Measurements from ENCODE around the gene ABTB1. TPM values are rescaled to one million over a fixed set of nuclear protein-coding genes. Genes with fewer than 3 reads are reported as not detected.
A peak's percentile ranks its signal among the peaks of the same experiment; 100 is the strongest.

ABTB1 gene
- total RNA-seq, 1 donor from 2014 or later, result 61.7 TPM

GRCh38 chr3:127670229-127670559 lies 2.6 kb upstream of the ABTB1 start:
- H3K9me3 ChIP-seq, result no peaks in the 10 kb centered on the region
- no peak overlapping the region for H3K27ac ChIP-seq
- no peak for DNase-seq (ENCODE audit: low spot score in 2 of 2)
- H3K36me3 ChIP-seq, result no peaks in the 10 kb centered on the region
- H3K4me1 ChIP-seq, result peaks cover 13 to 16% of the 10 kb centered on the region in 2 donors
- no peak for TF ChIP-seq CTCF (IDR thresholded peaks at IDR 0.05)
- intact Hi-C loops (cut with DNase I), result loop anchor here (5.0 kb wide), 2 partner anchors 73 to 382 kb away; partner anchors contain the start of genes MCM2 and SEC61A1
- no peak overlapping the region for H3K4me3 ChIP-seq
- no peaks in the 10 kb centered on the region for H3K27me3 ChIP-seq

- no peak for TF ChIP-seq CTCF (IDR thresholded peaks at IDR 0.05)
- peaks cover 13 to 16% of the 10 kb centered on the region in 2 donors for H3K4me1 ChIP-seq
- no peak overlapping the region for H3K27ac ChIP-seq
- peak overlapping the region in 1 of 2 donors; percentile 89 for H3K4me3 ChIP-seq
- intact Hi-C loops (cut with DNase I), result loop anchor here (5.0 kb wide), 2 partner anchors 74 to 381 kb away; partner anchors contain the start of genes MCM2 and SEC61A1
- peaks cover 6% of the 10 kb centered on the region in 2 donors for H3K36me3 ChIP-seq
- no peaks in the 10 kb centered on the region for H3K27me3 ChIP-seq
- H3K9me3 ChIP-seq, result no peaks in the 10 kb centered on the region
- DNase-seq (ENCODE audit: low spot score in 2 of 2), result peak in 1 of 2 donors; percentile 59
Measured at GRCh38 chr3:127670761-127671522, 1.8 kb upstream of the ABTB1 start.

- peaks cover 13 to 16% of the 10 kb centered on the region in 2 donors for H3K4me1 ChIP-seq
- H3K27ac ChIP-seq, result peak overlapping the region; percentile 96
- peak in 1 of 2 donors; percentile 69 for DNase-seq (ENCODE audit: low spot score in 2 of 2)
- H3K27me3 ChIP-seq, result no peaks in the 10 kb centered on the region
- no peaks in the 10 kb centered on the region for H3K9me3 ChIP-seq
- H3K4me3 ChIP-seq, result peak overlapping the region; percentile 89 to 90
- TF ChIP-seq CTCF (IDR thresholded peaks at IDR 0.05), result no peak
- intact Hi-C loops (cut with DNase I), result loop anchor here (1.0 to 5.0 kb wide), 4 partner anchors 19 to 381 kb away; partner anchors contain the start of genes MCM2, MGLL and SEC61A1
- H3K36me3 ChIP-seq, result peaks cover 14% of the 10 kb centered on the region in 2 donors
Measured at GRCh38 chr3:127671523-127672428, 976 bp upstream of the ABTB1 start.

- Histone ChIP-seq H3K27ac (peak overlapping the region; percentile 78 to 96), H3K36me3 (peaks cover 28 to 31% of the 10 kb centered on the region in 2 donors), H3K27me3 (no peaks in the 10 kb centered on the region), H3K9me3 (no peaks in the 10 kb centered on the region), H3K4me1 (peaks cover 13 to 16% of the 10 kb centered on the region in 2 donors), H3K4me3 (peak overlapping the region; percentile 89 to 90)
- intact Hi-C loops (cut with DNase I), result loop anchor here (2.0 to 5.0 kb wide), 3 partner anchors 17 to 379 kb away; partner anchors contain the start of genes MCM2 and SEC61A1
- TF ChIP-seq CTCF (IDR thresholded peaks at IDR 0.05), result no peak
- DNase-seq (ENCODE audit: low spot score in 2 of 2), result peak; percentile 12 to 80
Measured at GRCh38 chr3:127673191-127674100, 694 bp downstream of the ABTB1 start.
